Cardiac muscle cell (in vitro differentiated cells and primary cell): ENCODE results near the gene TMEM242. TPM values are rescaled to one million over a fixed set of nuclear protein-coding genes. Genes with fewer than 3 reads are reported as not detected.

ENCODE experiments used
- DNase-seq, 2 donors: peaks; one replicate each; pipeline versions ENCODE4 v3.0.0 to v3.0.0-alpha.2; 2010 to 2017; ENCODE audit warnings: low read depth in 1 of 2, low spot score in 1 of 2
- H3K27ac ChIP-seq: fragments of 200-600 bp; sonication (generic); 2 replicates; pipeline ENCODE4 v1.5.1; 2016
- H3K27me3 ChIP-seq: fragments of 200-600 bp; sonication (generic); 2 replicates; pipeline ENCODE4 v1.6.0; 2016; ENCODE audit warnings: control low read depth
- H3K36me3 ChIP-seq: fragments of 200-600 bp; sonication (generic); 2 replicates; pipeline ENCODE4 v1.5.1; 2016; ENCODE audit warnings: control low read depth
- H3K4me1 ChIP-seq: fragments of 200-600 bp; sonication (generic); 2 replicates; pipeline ENCODE4 v1.8.1; 2017; ENCODE audit warnings: low read depth, mild to moderate bottlenecking, mixed run types
- H3K4me3 ChIP-seq: fragments of 200-600 bp; sonication (generic); 2 replicates; pipeline ENCODE4 v1.5.1; 2016; ENCODE audit warnings: mild to moderate bottlenecking
- H3K9me3 ChIP-seq: fragments of 200-600 bp; sonication (generic); 2 replicates; pipeline ENCODE4 v1.5.1; 2017; ENCODE audit warnings: low read depth, mild to moderate bottlenecking, control low read depth
- polyA plus RNA-seq: library from polyadenylated mRNA; unstranded; fragments of >200 nt; fragmentation: Nextera tagmentation; extraction: Ambion mirVana; gene quantifications from 2 replicates; pipeline ENCODE4 v1.2.1, GENCODE V29; 2016
- total RNA-seq: library from RNA; depleted of rRNA; stranded (reverse); fragments of >200 nt; gene quantifications from 2 replicates; pipeline ENCODE4 v1.2.3, GENCODE V29; 2016
- TF ChIP-seq, protein P1 (sequence below): IDR thresholded peaks from 2 replicates; pipeline ENCODE4 v1.5.1; 2012; ENCODE audit warnings: low read depth, mild to moderate bottlenecking, low read length

TMEM242 gene
- total and polyA plus RNA-seq, 2 experiments from 2014 or later = 6.3 to 19.0 TPM

- H3K27me3 ChIP-seq = peaks cover 6% of the 10 kb centered on the region
- H3K9me3 ChIP-seq = no peaks in the 10 kb centered on the region
- H3K27ac ChIP-seq = no peak overlapping the region
- DNase-seq = no peak
- H3K4me1 ChIP-seq = no peaks in the 10 kb centered on the region
- no peaks in the 10 kb centered on the region for H3K36me3 ChIP-seq
- TF ChIP-seq, protein P1, sequence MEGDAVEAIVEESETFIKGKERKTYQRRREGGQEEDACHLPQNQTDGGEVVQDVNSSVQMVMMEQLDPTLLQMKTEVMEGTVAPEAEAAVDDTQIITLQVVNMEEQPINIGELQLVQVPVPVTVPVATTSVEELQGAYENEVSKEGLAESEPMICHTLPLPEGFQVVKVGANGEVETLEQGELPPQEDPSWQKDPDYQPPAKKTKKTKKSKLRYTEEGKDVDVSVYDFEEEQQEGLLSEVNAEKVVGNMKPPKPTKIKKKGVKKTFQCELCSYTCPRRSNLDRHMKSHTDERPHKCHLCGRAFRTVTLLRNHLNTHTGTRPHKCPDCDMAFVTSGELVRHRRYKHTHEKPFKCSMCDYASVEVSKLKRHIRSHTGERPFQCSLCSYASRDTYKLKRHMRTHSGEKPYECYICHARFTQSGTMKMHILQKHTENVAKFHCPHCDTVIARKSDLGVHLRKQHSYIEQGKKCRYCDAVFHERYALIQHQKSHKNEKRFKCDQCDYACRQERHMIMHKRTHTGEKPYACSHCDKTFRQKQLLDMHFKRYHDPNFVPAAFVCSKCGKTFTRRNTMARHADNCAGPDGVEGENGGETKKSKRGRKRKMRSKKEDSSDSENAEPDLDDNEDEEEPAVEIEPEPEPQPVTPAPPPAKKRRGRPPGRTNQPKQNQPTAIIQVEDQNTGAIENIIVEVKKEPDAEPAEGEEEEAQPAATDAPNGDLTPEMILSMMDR = no peak
- no peak overlapping the region for H3K4me3 ChIP-seq
Measured at GRCh38 chr6:157280157-157280556, 43.2 kb downstream of the TMEM242 start.

- DNase-seq = no peak
Measured at GRCh38 chr6:157278171-157278570, 45.1 kb downstream of the TMEM242 start.

DNA sequence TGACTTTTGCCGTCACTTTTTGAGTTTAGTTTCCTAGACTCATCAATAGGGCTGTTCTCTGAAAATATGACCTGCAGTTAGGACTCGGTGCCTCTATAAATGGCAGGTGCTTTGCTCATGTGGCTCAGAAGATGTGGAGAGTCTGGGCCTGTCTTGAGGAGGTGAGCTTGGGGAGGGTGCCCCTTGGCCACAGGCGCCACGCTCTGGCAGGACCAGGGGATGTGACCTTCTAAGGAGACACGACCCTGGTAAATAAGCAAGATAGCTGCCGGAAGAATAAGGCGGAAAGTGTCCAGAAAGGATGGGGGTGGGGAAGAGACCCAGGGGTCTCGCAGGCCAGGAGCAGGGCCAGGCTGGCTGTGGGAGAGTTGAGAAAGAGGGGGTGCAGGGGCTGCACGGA is 46.6 kb downstream of the TMEM242 start:
- peaks cover 15% of the 10 kb centered on the region for H3K27me3 ChIP-seq
- no peaks in the 10 kb centered on the region for H3K9me3 ChIP-seq
- no peaks in the 10 kb centered on the region for H3K36me3 ChIP-seq
- H3K27ac ChIP-seq = no peak overlapping the region
- TF ChIP-seq, protein P1 = no peak
- H3K4me3 ChIP-seq = no peak overlapping the region
- no peaks in the 10 kb centered on the region for H3K4me1 ChIP-seq
- DNase-seq = no peak

More at GRCh38 chr6:157278171-157278570, 45.1 kb downstream of the TMEM242 start:
- H3K9me3 ChIP-seq = no peaks in the 10 kb centered on the region
- H3K27ac ChIP-seq = no peak overlapping the region
- H3K4me1 ChIP-seq = no peaks in the 10 kb centered on the region
- TF ChIP-seq, protein P1 = no peak
- no peak overlapping the region for H3K4me3 ChIP-seq
- H3K27me3 ChIP-seq = peaks cover 15% of the 10 kb centered on the region
- H3K36me3 ChIP-seq = no peaks in the 10 kb centered on the region

GRCh38 chr6:157276134-157276532 is 47.2 kb downstream of the TMEM242 start:
- TF ChIP-seq, protein P1 = no peak
- DNase-seq = no peak
- no peaks in the 10 kb centered on the region for H3K9me3 ChIP-seq
- no peak overlapping the region for H3K27ac ChIP-seq
- H3K4me1 ChIP-seq = no peaks in the 10 kb centered on the region
- no peaks in the 10 kb centered on the region for H3K36me3 ChIP-seq
- peaks cover 15% of the 10 kb centered on the region for H3K27me3 ChIP-seq
- H3K4me3 ChIP-seq = no peak overlapping the region

- DNase-seq = peak; percentile 79 to 86
- H3K36me3 ChIP-seq = no peaks in the 10 kb centered on the region
- H3K4me1 ChIP-seq = no peaks in the 10 kb centered on the region
- TF ChIP-seq, protein P1 = peak; percentile 34
- no peaks in the 10 kb centered on the region for H3K9me3 ChIP-seq
- peaks cover 15% of the 10 kb centered on the region for H3K27me3 ChIP-seq
- peak overlapping the region; percentile 57 for H3K4me3 ChIP-seq
- no peak overlapping the region for H3K27ac ChIP-seq
Measured at GRCh38 chr6:157274471-157275226, 48.7 kb downstream of the TMEM242 start.
